AG20443 (cell line): Measurements from ENCODE around the gene SP4.
"Not testable (repeated sequence)": the region's sequence is repeated elsewhere in the genome, so short reads cannot be mapped to it uniquely, and the experiment has no call there.

ENCODE experiments used
- DNase-seq: peaks from one replicate; pipeline ENCODE4 v3.0.0; 2012; ENCODE audit warnings: low spot score, mixed read lengths

The SP4 gene

GRCh38 chr7:21526007-21526406 is 98.1 kb downstream of the SP4 start:
- DNase-seq: no peak

GRCh38 chr7:21526448-21526847 is 98.6 kb downstream of the SP4 start:
- DNase-seq: no peak

GRCh38 chr7:21532485-21532884 is 104.6 kb downstream of the SP4 start:
- not testable (repeated sequence) for DNase-seq

DNA sequence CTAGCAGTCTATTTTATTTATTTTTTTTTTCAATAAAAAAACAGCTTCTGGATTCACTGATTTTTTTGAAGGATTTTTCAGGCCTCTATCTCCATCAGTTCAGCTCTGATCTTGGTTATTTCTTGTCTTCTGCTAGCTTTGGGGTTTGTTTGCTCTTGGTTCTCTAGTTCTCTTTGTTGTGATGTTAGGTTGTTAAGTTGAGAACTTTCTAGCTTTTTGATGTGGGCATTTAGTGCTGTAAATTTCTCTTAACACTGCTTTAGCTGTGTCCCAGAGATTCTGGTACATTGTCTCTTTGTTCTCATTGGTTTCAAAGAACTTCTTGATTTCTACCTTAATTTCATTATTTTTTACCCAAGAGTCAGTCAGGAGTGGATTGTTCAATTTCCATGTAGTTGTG is 105.8 kb downstream of the SP4 start:
- not testable (repeated sequence) for DNase-seq

- not testable (repeated sequence) for DNase-seq
Observed at GRCh38 chr7:21536445-21537118, 108.7 kb downstream of the SP4 start.

DNA sequence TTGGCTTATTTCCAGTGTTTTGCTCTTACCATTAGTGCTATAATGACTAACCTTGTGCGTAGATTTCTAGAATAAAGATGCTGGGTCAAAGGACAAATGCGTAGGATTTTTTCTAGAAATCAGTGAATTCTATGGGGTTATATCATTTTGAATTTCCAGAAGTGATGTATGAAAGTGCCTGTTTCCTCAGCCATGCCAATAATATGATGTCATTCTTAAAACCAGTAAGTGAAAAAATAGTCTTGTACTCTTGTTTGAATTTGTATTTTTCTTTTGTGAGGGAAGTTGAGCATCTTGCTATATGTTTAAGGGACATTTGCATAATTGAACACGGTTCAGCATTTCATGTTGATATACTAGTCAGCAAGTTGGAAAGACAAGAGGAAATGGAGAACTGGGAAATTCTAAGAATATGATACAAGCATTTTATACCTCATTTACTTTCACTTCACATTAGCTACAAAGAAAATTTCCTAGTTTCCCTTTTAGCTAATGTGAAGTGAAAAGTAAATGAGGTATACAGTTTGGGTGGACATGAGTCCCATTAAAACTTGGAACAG is 111.1 kb downstream of the SP4 start:
- DNase-seq: no peak

GRCh38 chr7:21542891-21543527 is 115.1 kb downstream of the SP4 start, which contains the start of gene DNAH11:
Gene DNAH11 (plus strand): TSS chr7:21543039. CDS start chr7:21543246, 207 bp downstream.
- DNase-seq: peak; percentile 51

- DNase-seq: no peak
Observed at GRCh38 chr7:21543528-21544302, 115.8 kb downstream of the SP4 start.

- no peak for DNase-seq
Observed at GRCh38 chr7:21544303-21544656, 116.4 kb downstream of the SP4 start.

DNA sequence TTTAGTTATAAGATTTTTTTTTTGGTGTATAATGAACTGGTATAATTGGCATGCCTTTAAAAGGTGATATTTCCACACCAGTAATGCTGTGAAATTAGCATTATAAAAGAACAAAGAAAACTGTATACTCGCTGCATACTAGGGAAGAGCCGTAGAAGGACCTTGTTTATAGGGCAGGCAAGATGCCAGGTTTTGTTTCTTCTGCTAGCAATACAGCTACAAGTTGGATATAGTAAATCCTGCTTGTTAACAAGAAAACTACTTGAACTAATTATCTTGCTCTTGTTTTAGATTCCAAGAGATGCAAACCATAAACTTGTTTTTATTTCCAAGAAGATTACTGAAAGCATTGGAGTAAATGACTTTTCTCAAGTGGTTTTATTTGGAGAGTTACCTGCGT is 116.8 kb downstream of the SP4 start:
- no peak for DNase-seq

- DNase-seq: no peak
Observed at GRCh38 chr7:21547501-21547900, 119.6 kb downstream of the SP4 start.

DNA sequence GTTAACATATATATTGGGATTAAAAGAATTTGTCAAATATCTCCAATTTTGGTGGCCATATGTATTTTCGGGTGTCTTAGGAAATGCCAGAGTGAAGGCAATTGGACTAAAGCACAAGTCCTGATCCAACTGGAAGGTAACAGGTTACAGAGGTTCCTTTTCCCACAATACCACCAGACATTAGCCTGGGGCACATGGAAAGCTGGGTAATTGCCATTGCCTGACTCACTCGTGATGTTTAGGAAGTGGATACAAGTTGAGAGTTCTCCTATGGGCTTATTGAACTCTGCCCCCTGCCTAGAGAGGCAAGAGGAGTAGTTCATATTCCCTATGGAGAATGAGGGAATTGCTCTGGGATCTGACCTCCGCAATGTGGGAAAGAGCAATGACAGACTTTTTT is 120.6 kb downstream of the SP4 start:
- no peak for DNase-seq

- DNase-seq: no peak
Observed at GRCh38 chr7:21550076-21550475, 122.2 kb downstream of the SP4 start.

DNA sequence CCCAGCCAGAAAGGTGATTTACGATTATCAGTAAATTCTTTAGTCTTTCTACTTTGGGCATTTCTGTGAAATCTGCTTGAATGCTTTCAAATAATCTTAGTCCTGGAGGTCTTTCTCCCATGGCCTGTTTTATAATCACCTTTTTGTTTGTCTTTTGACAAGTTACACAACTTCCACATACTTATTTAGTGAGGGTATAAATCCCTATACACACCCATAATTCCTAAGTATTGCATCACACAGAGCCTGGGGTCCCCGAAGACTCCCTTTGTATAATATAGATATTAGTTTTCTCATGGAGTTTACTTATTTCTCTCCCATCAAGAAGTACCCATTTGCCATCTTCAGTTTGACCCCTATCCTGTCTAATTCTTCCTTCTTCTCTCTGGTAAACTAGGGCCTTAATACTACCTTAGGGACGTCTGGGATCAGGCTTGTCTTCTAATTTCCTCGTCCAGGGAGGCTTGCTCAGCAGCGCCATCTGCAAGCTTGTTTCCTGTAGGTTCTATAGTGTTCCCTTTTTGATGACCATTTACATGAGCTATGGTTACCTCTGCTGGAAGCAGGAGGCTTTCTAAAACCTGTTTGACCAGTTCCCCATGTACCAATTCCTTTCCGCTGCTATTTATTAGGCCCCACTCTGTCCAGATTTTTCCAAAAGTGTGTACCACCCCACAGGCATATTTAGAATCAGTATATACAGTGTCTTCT is 123.1 kb downstream of the SP4 start:
- no peak for DNase-seq

GRCh38 chr7:21562385-21562784 is 134.5 kb downstream of the SP4 start:
- DNase-seq: no peak
